ENCODE results near the gene UBE2L5.

- no peak for TF ChIP-seq TOX (CRISPR knock-in tag; IDR thresholded peaks at IDR 0.05; ENCODE audit: borderline replicate concordance)
- TF ChIP-seq, protein P1, sequence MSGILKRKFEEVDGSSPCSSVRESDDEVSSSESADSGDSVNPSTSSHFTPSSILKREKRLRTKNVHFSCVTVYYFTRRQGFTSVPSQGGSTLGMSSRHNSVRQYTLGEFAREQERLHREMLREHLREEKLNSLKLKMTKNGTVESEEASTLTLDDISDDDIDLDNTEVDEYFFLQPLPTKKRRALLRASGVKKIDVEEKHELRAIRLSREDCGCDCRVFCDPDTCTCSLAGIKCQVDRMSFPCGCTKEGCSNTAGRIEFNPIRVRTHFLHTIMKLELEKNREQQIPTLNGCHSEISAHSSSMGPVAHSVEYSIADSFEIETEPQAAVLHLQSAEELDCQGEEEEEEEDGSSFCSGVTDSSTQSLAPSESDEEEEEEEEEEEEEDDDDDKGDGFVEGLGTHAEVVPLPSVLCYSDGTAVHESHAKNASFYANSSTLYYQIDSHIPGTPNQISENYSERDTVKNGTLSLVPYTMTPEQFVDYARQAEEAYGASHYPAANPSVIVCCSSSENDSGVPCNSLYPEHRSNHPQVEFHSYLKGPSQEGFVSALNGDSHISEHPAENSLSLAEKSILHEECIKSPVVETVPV (CRISPR knock-in tag; IDR thresholded peaks at IDR 0.05), result no peak
Observed at GRCh38 chr13:30465343-30465592, 43.0 kb downstream of the UBE2L5 start.
